NCI-H187 treated with DMSO at 0.1 percent for 48 hours (cell line): Measurements from ENCODE around the gene GPC3.
A peak's percentile ranks its signal among the peaks of the same experiment; 100 is the strongest.

ENCODE experiments used
- DNase-seq: peaks from one replicate; lab custom pipeline; 2025; lab: John Stamatoyannopoulos, UW

GPC3 gene

GRCh38 chrX:133681897-133682296, 303.5 kb downstream of the GPC3 start:
- DNase-seq, result no peak

GRCh38 chrX:133681421-133681820, 304.0 kb downstream of the GPC3 start:
- DNase-seq, result no peak

GRCh38 chrX:133677123-133678063, 308.0 kb downstream of the GPC3 start:
- no peak for DNase-seq

GRCh38 chrX:133676344-133677122, 308.9 kb downstream of the GPC3 start:
- DNase-seq, result peak; percentile 84

- no peak for DNase-seq
Measured at GRCh38 chrX:133674726-133675470, 310.5 kb downstream of the GPC3 start.

GRCh38 chrX:133670383-133670782, 315.0 kb downstream of the GPC3 start:
- DNase-seq, result no peak

GRCh38 chrX:133669214-133669613, 316.2 kb downstream of the GPC3 start:
- no peak for DNase-seq

- no peak for DNase-seq
Measured at GRCh38 chrX:133668225-133668931, 317.0 kb downstream of the GPC3 start.

- DNase-seq, result no peak
Measured at GRCh38 chrX:133666256-133666655, 319.1 kb downstream of the GPC3 start.

GRCh38 chrX:133661962-133662839, 323.2 kb downstream of the GPC3 start:
- no peak for DNase-seq

- no peak for DNase-seq
Measured at GRCh38 chrX:133660281-133660680, 325.1 kb downstream of the GPC3 start.

GRCh38 chrX:133658293-133658911, 327.0 kb downstream of the GPC3 start:
- DNase-seq, result no peak

GRCh38 chrX:133655275-133656265, 329.8 kb downstream of the GPC3 start:
- DNase-seq, result no peak

GRCh38 chrX:133654811-133655210, 330.6 kb downstream of the GPC3 start:
- no peak for DNase-seq

- DNase-seq, result no peak
Measured at GRCh38 chrX:133653358-133653757, 332.0 kb downstream of the GPC3 start.

GRCh38 chrX:133652185-133652584, 333.2 kb downstream of the GPC3 start:
- no peak for DNase-seq

- no peak for DNase-seq
Measured at GRCh38 chrX:133650239-133650638, 335.2 kb downstream of the GPC3 start.

GRCh38 chrX:133649651-133650050, 335.7 kb downstream of the GPC3 start:
- no peak for DNase-seq

- DNase-seq, result no peak
Measured at GRCh38 chrX:133648594-133648993, 336.8 kb downstream of the GPC3 start.
